Measurements from ENCODE around the gene DIDO1. TPM values are rescaled to one million over a fixed set of nuclear protein-coding genes. Genes with fewer than 3 reads are reported as not detected.

Gene DIDO1
- total RNA-seq, 4 donors from 2014 or later, result 68.3 to 135 (median 88.0) TPM

DNA sequence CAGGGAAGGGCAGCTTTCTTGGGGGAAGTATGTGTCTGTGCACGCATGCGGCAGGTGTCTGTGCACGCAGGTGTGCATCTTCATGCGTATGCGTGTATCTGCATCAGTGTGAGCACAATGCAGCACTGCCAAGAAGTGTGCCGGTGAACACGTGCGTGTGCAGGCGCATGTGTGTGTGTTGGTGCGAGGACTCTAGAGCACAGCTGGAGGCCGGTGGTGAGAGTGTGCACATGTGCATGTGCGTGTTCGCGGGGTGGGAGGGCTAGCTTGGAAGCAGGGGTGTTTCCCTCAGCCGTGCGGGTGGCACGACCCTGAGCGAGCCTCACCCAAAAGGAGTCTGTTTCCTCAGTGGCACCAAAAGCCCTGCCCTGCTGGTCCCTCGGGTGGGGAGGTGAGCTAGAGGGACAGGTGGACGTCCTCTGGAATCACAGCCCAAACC, 33.7 kb upstream of the DIDO1 start:
- Histone ChIP-seq H3K36me3 (no peaks in the 10 kb centered on the region), H3K27me3 (no peaks in the 10 kb centered on the region), H3K4me1 (peaks cover 0 to 11% (median 10%) of the 10 kb centered on the region in 4 donors), H3K9me3 (no peaks in the 10 kb centered on the region), H3K27ac (no peak overlapping the region), H3K4me3 (no peak overlapping the region)
- intact Hi-C loops (cut with DNase I; ENCODE audit: low total_unique reads), result no loop called here
- no peak for DNase-seq
- no peak for TF ChIP-seq POLR2A (IDR thresholded peaks at IDR 0.05)
- TF ChIP-seq POLR2AphosphoS5 (IDR thresholded peaks at IDR 0.05), result no peak
- WGBS, 2 donors (ENCODE audit: low coverage in 1 of 2), result 89% methylated on average over 20 of the region's 20 CpGs; no CpG with 5 or more reads in 1 of the 2 donors
- in situ Hi-C loops (cut with MboI; ENCODE audit: low pct_ligation_motif_present in 1 of 4, low pct_unique_long_range_greater_than_20kb in 1 of 4, low sequenced_read_pairs in 3 of 4), result no loop called here

DNA sequence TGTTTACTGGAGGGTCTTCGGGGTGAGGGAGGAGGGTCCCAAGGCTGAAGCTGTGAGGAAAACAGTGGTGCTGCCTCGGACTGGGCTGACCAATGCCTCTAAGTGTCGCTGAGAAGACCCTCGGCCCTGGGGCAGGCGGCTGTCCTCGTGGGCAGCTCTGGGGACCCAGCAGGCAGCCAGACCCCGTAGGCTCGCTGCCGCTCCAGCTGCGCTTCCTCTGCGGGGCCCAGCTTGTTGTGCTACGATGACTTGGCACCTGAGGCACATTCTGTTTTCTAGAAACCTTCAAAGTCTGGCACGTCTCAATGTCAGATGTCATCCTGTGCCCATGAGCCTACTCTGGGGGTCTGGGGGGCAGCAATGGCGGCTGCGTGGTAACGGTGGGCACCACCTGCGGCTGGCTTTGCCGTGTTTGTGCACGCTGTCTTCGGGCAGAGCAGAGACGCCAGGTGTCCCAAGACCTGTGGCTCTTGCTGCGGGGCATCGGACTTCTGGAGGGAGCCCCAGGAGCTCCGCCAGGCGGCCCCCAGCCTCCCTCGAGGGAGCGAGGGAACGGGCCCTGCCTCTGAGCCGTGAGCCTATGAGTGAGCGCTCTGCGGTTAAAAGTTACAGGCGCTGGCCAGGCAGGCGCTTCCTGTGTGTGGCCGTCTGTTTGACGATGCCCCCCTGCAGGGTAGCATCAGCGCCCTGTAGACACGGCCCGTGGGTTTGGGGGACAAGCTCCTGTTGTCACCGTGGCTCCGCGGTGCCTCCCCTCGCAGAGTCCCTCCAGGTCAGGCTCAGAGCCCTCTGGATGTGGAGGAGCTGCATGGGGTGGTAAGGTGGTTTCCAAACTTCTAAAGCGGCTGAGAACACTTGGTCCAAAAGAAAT, 33.0 kb upstream of the DIDO1 start:
- Histone ChIP-seq H3K27ac (no peak overlapping the region), H3K9me3 (no peaks in the 10 kb centered on the region), H3K36me3 (no peaks in the 10 kb centered on the region), H3K27me3 (no peaks in the 10 kb centered on the region), H3K4me3 (no peak overlapping the region), H3K4me1 (peaks cover 4 to 18% (median 16%) of the 10 kb centered on the region in 4 donors)
- DNase-seq, result no peak
- intact Hi-C loops (cut with DNase I; ENCODE audit: low total_unique reads), result no loop called here
- TF ChIP-seq, protein P1, sequence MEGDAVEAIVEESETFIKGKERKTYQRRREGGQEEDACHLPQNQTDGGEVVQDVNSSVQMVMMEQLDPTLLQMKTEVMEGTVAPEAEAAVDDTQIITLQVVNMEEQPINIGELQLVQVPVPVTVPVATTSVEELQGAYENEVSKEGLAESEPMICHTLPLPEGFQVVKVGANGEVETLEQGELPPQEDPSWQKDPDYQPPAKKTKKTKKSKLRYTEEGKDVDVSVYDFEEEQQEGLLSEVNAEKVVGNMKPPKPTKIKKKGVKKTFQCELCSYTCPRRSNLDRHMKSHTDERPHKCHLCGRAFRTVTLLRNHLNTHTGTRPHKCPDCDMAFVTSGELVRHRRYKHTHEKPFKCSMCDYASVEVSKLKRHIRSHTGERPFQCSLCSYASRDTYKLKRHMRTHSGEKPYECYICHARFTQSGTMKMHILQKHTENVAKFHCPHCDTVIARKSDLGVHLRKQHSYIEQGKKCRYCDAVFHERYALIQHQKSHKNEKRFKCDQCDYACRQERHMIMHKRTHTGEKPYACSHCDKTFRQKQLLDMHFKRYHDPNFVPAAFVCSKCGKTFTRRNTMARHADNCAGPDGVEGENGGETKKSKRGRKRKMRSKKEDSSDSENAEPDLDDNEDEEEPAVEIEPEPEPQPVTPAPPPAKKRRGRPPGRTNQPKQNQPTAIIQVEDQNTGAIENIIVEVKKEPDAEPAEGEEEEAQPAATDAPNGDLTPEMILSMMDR (IDR thresholded peaks at IDR 0.05), result no peak
- no peak for TF ChIP-seq POLR2AphosphoS5 (IDR thresholded peaks at IDR 0.05)
- no peak for TF ChIP-seq POLR2A (IDR thresholded peaks at IDR 0.05)
- TF ChIP-seq EP300 (IDR thresholded peaks at IDR 0.05; ENCODE audit: low read depth), result no peak
- in situ Hi-C loops (cut with MboI; ENCODE audit: low pct_ligation_motif_present in 1 of 4, low pct_unique_long_range_greater_than_20kb in 1 of 4, low sequenced_read_pairs in 3 of 4), result no loop called here
- WGBS, 2 donors (ENCODE audit: low coverage in 1 of 2), result 69% methylated on average over 34 of the region's 43 CpGs; no CpG with 5 or more reads in 1 of the 2 donors

DNA sequence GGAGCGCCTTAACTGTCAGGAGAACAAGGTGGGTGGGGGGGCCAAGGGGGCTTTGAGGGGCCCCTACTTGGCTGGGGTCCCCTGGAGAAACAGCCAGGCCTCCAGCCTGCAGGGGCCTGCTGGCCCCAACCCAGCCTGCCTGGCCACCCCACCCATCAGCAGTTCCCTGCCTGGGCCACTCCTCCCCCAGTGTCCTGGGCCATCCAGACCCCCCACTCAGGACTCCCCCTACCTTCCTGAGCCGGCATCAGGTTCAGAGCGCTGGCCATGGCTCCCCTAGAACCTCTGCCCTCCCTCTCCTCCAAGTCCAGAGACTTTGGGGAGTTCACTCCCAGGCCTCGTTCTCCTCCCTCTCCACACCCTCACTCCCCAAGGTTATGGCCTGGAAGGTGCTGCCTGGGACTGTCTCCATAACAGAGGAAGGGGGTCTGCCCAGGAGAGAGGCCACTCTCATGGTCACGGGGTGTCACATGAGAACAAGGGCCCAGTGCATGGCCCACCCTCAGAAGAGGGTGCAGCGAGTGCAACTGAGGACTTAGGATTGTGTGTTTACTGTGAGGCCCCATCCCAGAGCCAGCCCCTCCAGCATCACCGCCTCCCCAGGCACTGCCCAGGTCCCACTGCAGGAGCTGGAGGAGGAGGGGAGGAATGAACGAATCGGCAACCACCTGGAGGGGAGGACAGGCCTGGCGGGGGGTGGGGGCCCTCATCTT, 32.2 kb upstream of the DIDO1 start:
- 80% methylated on average over 10 of the region's 10 CpGs; no CpG with 5 or more reads in 1 of the 2 donors for WGBS, 2 donors (ENCODE audit: low coverage in 1 of 2)
- intact Hi-C loops (cut with DNase I; ENCODE audit: low total_unique reads) (no loop called here), in situ Hi-C loops (cut with MboI; ENCODE audit: low pct_ligation_motif_present in 1 of 4, low pct_unique_long_range_greater_than_20kb in 1 of 4, low sequenced_read_pairs in 3 of 4) (no loop called here)
- Histone ChIP-seq H3K27ac (no peak overlapping the region), H3K4me1 (peaks cover 6 to 26% (median 22%) of the 10 kb centered on the region in 4 donors), H3K27me3 (no peaks in the 10 kb centered on the region), H3K9me3 (no peaks in the 10 kb centered on the region), H3K4me3 (no peak overlapping the region), H3K36me3 (no peaks in the 10 kb centered on the region)
- no peak for DNase-seq
- TF ChIP-seq POLR2A (IDR thresholded peaks at IDR 0.05) (no peak), EP300 (IDR thresholded peaks at IDR 0.05; ENCODE audit: low read depth) (no peak), POLR2AphosphoS5 (IDR thresholded peaks at IDR 0.05) (no peak)
- TF ChIP-seq, protein P1 (IDR thresholded peaks at IDR 0.05), result no peak

DNA sequence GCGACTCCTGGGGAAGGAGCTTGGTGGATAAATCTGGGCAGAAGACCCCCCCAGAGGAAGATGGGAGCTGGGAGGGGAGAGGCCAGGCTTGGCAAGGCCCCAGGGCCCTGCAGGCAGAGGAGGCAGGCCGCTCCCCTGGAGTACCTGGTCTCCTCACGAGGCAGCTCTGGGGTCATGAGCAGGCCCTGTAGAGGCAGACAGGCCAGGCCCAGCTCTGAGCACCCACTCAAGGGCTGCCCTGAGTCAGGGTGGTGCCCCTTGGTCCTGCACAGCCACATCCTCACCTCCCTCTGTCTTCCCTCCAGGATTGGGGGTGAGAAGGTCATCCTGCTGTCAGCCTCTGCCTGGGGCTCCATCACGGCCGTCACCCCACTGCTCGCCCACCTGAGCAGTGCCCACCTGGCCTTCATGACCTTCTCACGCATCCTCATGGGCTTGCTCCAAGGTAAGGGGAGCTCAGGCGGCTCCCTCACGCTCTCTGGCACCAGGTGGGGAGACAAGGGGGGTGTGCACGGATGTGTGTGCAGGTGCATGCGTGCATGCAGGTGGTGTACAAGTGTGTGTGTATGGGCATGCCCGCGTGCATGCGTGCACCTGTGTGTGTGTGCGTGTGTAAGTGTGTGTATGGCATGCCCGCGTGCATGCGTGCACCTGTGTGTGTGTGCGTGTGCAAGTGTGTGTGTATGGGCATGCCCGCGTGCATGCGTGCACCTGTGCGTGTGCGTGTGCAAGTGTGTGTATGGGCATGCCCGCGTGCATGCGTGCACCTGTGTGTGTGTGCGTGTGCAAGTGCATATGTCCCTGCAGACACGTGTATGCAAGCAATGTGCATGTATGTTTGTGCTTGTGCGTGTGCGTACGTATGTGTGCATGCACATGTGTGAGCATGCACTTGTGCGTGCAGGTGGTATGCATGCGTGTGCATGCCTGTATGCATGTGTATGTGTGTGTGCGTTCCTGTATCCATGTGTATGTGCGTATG, 31.1 kb upstream of the DIDO1 start:
- Histone ChIP-seq H3K36me3 (no peaks in the 10 kb centered on the region), H3K9me3 (no peaks in the 10 kb centered on the region), H3K27ac (no peak overlapping the region), H3K27me3 (no peaks in the 10 kb centered on the region), H3K4me1 (peaks cover 17 to 37% (median 34%) of the 10 kb centered on the region in 4 donors), H3K4me3 (no peak overlapping the region)
- intact Hi-C loops (cut with DNase I; ENCODE audit: low total_unique reads), result no loop called here
- 94 to 100% methylated on average over 2 to 36 of the region's 36 CpGs for WGBS, 2 donors (ENCODE audit: low coverage in 1 of 2)
- no peak for DNase-seq
- in situ Hi-C loops (cut with MboI; ENCODE audit: low pct_ligation_motif_present in 1 of 4, low pct_unique_long_range_greater_than_20kb in 1 of 4, low sequenced_read_pairs in 3 of 4), result no loop called here
- TF ChIP-seq POLR2A (IDR thresholded peaks at IDR 0.05) (no peak), EP300 (IDR thresholded peaks at IDR 0.05; ENCODE audit: low read depth) (no peak), POLR2AphosphoS5 (IDR thresholded peaks at IDR 0.05) (no peak)
- TF ChIP-seq, protein P1 (IDR thresholded peaks at IDR 0.05), result no peak
